ENCODE measurements around the gene TIMM13.
"Not testable (repeated sequence)": the region's sequence is repeated elsewhere in the genome, so short reads cannot be mapped to it uniquely, and the experiment has no call there.

The TIMM13 gene

DNA sequence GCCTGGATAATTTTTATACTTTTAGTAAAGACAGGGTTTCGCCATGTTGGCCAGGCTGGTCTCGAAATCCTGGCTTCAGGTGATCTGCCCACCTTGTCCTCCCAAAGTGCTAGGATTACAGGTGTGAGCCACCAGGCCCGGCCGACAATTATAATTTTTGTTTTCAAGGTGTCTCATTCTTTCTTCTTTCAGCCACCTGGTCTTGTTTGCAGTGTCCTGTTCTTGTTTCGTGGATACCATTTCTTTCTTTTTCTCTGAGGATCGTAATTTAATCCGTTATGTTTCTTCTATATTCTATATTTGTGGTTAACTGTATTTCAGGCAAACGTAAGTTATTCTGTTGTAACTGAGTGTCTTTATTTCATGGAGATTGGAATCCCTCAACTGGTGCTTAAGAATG lies 15.7 kb downstream of the TIMM13 start:
- Histone ChIP-seq H3K4me3 (ENCODE audit: low read depth, low read length) (no peak overlapping the region), H3K27me3 (no peaks in the 10 kb centered on the region), H3K9me3 (peaks cover 3% of the 10 kb centered on the region; the same call in 1 of the 2 replicates), H3K4me1 (no peaks in the 10 kb centered on the region), H3K36me3 (peaks cover 1% of the 10 kb centered on the region; the same call in 1 of the 2 replicates)
- TF ChIP-seq, protein P1, sequence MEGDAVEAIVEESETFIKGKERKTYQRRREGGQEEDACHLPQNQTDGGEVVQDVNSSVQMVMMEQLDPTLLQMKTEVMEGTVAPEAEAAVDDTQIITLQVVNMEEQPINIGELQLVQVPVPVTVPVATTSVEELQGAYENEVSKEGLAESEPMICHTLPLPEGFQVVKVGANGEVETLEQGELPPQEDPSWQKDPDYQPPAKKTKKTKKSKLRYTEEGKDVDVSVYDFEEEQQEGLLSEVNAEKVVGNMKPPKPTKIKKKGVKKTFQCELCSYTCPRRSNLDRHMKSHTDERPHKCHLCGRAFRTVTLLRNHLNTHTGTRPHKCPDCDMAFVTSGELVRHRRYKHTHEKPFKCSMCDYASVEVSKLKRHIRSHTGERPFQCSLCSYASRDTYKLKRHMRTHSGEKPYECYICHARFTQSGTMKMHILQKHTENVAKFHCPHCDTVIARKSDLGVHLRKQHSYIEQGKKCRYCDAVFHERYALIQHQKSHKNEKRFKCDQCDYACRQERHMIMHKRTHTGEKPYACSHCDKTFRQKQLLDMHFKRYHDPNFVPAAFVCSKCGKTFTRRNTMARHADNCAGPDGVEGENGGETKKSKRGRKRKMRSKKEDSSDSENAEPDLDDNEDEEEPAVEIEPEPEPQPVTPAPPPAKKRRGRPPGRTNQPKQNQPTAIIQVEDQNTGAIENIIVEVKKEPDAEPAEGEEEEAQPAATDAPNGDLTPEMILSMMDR (IDR thresholded peaks at IDR 0.05; ENCODE audit: low read depth, low read length) = no peak
- DNase-seq = no peak

DNA sequence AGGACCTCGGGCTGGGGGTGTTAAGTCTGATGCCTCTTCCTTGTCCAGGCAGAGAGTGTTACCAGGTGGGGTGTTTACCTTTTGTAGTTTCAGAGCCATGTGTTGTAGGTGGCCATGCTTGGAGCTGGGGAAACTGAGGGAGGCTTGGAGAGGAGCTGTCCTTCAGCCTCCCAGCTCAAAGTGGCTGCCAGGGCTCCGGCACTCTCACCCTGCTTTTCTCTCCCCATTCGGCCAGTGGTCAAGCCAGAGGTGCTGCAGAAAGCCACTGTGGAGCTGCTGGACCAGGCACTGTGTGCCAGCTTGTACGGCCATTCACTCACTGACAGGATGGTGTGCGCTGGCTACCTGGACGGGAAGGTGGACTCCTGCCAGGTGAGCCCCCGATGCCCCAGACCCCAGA lies 17.4 kb downstream of the TIMM13 start:
- TF ChIP-seq, protein P1 (IDR thresholded peaks at IDR 0.05; ENCODE audit: low read depth, low read length) = no peak
- no peaks in the 10 kb centered on the region for H3K4me1 ChIP-seq
- H3K27me3 ChIP-seq = no peaks in the 10 kb centered on the region
- H3K36me3 ChIP-seq = no peaks in the 10 kb centered on the region
- H3K4me3 ChIP-seq (ENCODE audit: low read depth, low read length) = no peak overlapping the region
- no peak for DNase-seq
- H3K9me3 ChIP-seq = peaks cover 3% of the 10 kb centered on the region; the same call in 1 of the 2 replicates

GRCh38 chr19:2409352-2409912 lies 18.0 kb downstream of the TIMM13 start:
- no peaks in the 10 kb centered on the region for H3K27me3 ChIP-seq
- H3K9me3 ChIP-seq = peaks cover 3% of the 10 kb centered on the region; the same call in 1 of the 2 replicates
- no peaks in the 10 kb centered on the region for H3K36me3 ChIP-seq
- no peak for DNase-seq
- H3K4me3 ChIP-seq (ENCODE audit: low read depth, low read length) = no peak overlapping the region
- TF ChIP-seq, protein P1 (IDR thresholded peaks at IDR 0.05; ENCODE audit: low read depth, low read length) = no peak
- H3K4me1 ChIP-seq = no peaks in the 10 kb centered on the region

- no peaks in the 10 kb centered on the region for H3K36me3 ChIP-seq
- no peak overlapping the region for H3K4me3 ChIP-seq (ENCODE audit: low read depth, low read length)
- peaks cover 3% of the 10 kb centered on the region; the same call in 1 of the 2 replicates for H3K9me3 ChIP-seq
- H3K27me3 ChIP-seq = no peaks in the 10 kb centered on the region
- no peak for DNase-seq
- TF ChIP-seq, protein P1 (IDR thresholded peaks at IDR 0.05; ENCODE audit: low read depth, low read length) = no peak
- H3K4me1 ChIP-seq = no peaks in the 10 kb centered on the region
Measured at GRCh38 chr19:2408247-2408646, 19.1 kb downstream of the TIMM13 start.

DNA sequence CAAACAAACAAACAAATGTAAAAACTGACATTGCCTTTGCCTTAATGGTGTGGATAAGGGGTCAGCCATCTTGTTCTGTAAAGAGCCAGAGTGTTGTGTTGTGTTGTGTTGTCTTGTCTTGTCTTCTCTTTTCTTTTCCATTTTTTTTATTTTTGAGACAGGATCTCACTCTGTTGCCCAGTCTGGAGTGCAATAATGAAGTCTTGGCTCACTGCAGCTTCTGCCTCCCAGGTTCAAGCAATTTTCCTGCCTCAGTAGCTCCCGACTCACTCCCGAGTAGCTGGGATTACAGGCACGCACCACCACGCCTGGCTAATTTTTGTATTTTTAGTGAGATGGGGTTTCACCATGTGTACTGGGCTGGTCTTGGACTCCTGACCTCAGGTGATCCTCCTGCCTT lies 27.8 kb downstream of the TIMM13 start:
- no peaks in the 10 kb centered on the region for H3K9me3 ChIP-seq
- H3K4me1 ChIP-seq = no peaks in the 10 kb centered on the region
- no peaks in the 10 kb centered on the region for H3K36me3 ChIP-seq
- no peaks in the 10 kb centered on the region for H3K27me3 ChIP-seq
- TF ChIP-seq, protein P1 (IDR thresholded peaks at IDR 0.05; ENCODE audit: low read depth, low read length) = no peak
- H3K4me3 ChIP-seq (ENCODE audit: low read depth, low read length) = no peak overlapping the region
- no peak for DNase-seq

DNA sequence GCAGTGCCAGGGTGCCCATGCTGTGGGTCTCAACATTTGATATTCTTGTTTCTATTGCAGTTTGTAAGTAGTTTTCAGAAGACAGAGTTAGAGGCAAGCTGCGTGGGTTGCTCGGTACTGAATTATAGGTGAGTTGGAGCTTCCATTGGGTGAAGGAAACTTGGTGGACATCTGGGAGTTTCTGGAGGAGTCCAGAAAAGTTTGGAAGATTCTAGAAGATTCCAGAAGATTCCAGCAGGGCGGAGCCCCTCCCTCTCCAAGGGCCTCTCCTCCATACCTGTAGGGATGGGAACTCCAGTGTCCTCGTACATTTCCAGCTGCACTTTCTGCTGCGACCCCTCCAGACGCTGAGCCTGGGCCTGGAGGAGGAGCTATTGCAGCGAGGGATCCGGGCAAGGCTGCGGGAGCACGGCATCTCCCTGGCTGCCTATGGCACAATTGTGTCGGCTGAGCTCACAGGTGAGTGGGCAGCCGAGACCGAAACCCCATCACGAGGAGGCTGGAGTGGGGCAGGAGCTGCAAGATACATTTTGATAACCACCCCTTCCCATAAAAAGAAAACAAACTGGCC lies 28.6 kb downstream of the TIMM13 start:
- Histone ChIP-seq H3K9me3 (no peaks in the 10 kb centered on the region), H3K4me1 (no peaks in the 10 kb centered on the region), H3K27me3 (no peaks in the 10 kb centered on the region), H3K36me3 (no peaks in the 10 kb centered on the region), H3K4me3 (ENCODE audit: low read depth, low read length) (no peak overlapping the region)
- TF ChIP-seq, protein P1 (IDR thresholded peaks at IDR 0.05; ENCODE audit: low read depth, low read length) = no peak
- DNase-seq = no peak

DNA sequence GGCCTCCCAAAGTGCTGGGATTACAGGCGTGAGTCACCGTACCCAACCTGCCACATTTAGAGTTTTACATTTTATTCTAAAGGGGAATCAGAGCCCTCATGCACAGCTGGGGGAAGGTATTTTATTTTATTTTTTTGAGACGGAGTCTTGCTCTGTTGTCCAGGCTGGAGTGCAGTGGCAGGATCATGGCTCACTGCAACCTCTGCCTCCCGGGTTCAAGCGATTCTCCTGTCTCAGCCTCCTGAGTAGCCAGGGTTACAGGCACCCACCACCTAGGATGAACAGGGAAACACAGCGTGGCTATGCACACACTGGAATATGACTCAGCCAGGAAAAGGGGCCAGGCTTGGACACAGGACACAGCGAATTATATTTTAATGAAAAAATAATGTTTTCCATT lies 30.2 kb downstream of the TIMM13 start:
- not testable (repeated sequence) for H3K36me3 ChIP-seq; H3K27me3 ChIP-seq; H3K4me1 ChIP-seq; DNase-seq; H3K9me3 ChIP-seq; H3K4me3 ChIP-seq (ENCODE audit: low read depth, low read length)

DNA sequence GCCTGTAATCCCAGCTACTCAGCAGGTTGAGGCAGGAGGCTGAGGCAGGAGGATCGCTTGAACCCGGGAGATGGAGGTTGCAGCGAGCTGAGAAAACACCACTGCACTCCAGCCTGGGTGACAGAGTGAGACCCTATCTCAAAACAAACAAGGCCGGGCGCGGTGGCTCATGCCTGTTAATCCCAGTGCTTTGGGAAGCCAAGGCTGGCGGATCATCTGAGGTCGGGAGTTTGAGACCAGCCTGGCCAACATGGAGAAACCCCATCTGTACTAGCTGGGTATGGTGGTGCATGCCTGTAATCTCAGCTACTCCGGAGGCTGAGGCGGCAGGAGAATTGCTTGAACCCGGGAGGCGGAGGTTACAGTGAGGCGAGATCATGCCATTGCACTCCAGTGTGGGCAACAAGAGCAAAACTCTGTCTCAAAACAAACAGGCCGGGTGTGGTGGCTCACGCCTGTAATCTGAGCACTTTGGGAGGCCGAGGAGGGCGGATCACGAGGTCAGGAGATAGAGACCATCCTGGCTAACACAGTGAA lies 32.0 kb downstream of the TIMM13 start:
- H3K9me3 ChIP-seq; H3K4me1 ChIP-seq; H3K4me3 ChIP-seq (ENCODE audit: low read depth, low read length); H3K27me3 ChIP-seq; DNase-seq; H3K36me3 ChIP-seq: not testable (repeated sequence)

Data from BE2C (cell line).